ENCODE measurements around the gene KRTAP3-1.

DNA sequence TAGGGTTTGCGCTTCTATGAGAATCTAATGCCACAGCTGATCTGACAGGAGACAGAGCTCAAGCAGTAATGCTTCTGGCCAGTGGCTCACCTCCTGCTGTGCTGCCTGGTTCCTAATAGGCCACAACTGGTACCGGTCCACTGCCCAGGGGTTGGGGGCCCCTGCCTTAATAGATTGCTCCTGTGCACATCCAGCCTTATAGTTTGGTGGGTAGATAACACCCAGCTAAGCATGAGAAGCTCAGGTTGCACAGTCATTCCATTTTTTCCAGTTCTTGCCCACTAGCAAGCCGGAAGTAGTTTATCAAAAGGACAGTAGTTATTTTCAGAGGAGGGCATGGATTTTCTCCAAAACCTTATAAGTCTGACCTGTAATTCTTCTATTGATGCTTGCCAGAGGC lies 10.5 kb upstream of the KRTAP3-1 start:
- TF ChIP-seq GATA2 (IDR thresholded peaks at IDR 0.05; ENCODE audit: low read depth, low read length) = no peak
- no peak for TF ChIP-seq GATA3 (IDR thresholded peaks at IDR 0.05; ENCODE audit: low read depth, low read length)
